Panc1 (cell line): ENCODE results near the gene TCF15. TPM values are rescaled to one million over a fixed set of nuclear protein-coding genes. Genes with fewer than 3 reads are reported as not detected.

Experiments
- ATAC-seq: fragments of 200-7000 bp; cut with Tn5 transposase; 2 replicates; pipeline ENCODE4 v1.9.1; 2020; ENCODE audit warnings: mild to moderate bottlenecking, moderate library complexity
- Bru-seq: library from RNA; stranded (reverse); fragments of 400-500 nt; gene quantifications from one replicate; lab custom pipeline; 2021; lab: Mats Ljungman, UMichigan
- BruChase-seq, 2 experiments: library from RNA; stranded (reverse); fragments of 400-500 nt; gene quantifications; one replicate each; lab custom pipeline; 2021; lab: Mats Ljungman, UMichigan
- BruUV-seq: library from RNA; stranded (reverse); fragments of 400-500 nt; replicated peaks from 2 replicates; lab custom pipeline; 2021; lab: Mats Ljungman, UMichigan
- CTCF ChIA-PET: fragments of 300-600 bp; sonication (Branson Sonifier 250); formaldehyde crosslinking; loops from one replicate; lab custom pipeline; 2022; ENCODE audit warnings: antibody characterized with exemption; lab: Charles Lee
- POLR2A ChIA-PET: fragments of 300-600 bp; sonication (Branson Sonifier 250); formaldehyde crosslinking; loops from one replicate; lab custom pipeline; 2022; ENCODE audit warnings: antibody characterized with exemption; lab: Charles Lee
- DNase-seq: peaks from one replicate; pipeline ENCODE4 v3.0.0-alpha.2; 2010; ENCODE audit warnings: low read depth, low spot score
- H3K27ac ChIP-seq: 2 replicates; pipeline ENCODE4 v1.5.1; 2011; ENCODE audit warnings: mild to moderate bottlenecking, low read length, inconsistent platforms
- H3K27me3 ChIP-seq: fragments of 200-500 bp; sonication (Bioruptor generic); 2 replicates; pipeline ENCODE4 v1.6.0; 2014; ENCODE audit warnings: low read length, inconsistent platforms; ENCODE audit not compliant: control insufficient read depth, insufficient read depth
- H3K36me3 ChIP-seq: fragments of 200-500 bp; sonication (Bioruptor generic); 2 replicates; pipeline ENCODE4 v1.5.1; 2014; ENCODE audit warnings: inconsistent platforms, mild to moderate bottlenecking, low read length, moderate library complexity; ENCODE audit not compliant: control insufficient read depth, insufficient read depth
- H3K4me1 ChIP-seq: 2 replicates; pipeline ENCODE4 v1.5.1; 2011; ENCODE audit warnings: inconsistent platforms, mild to moderate bottlenecking, low read length, moderate library complexity; ENCODE audit not compliant: control insufficient read depth, insufficient read depth
- H3K4me3 ChIP-seq, 2 experiments: 2 replicates each; pipeline ENCODE4 v1.5.1; 2011 to 2012; ENCODE audit warnings: low read depth in 2 of 2, low read length in 2 of 2, mild to moderate bottlenecking in 2 of 2, inconsistent platforms in 1 of 2, moderate library complexity in 1 of 2
- H3K9me3 ChIP-seq: fragments of 200-500 bp; sonication (Bioruptor generic); 2 replicates; pipeline ENCODE4 v1.5.1; 2014; ENCODE audit warnings: low read depth, mild to moderate bottlenecking, inconsistent platforms, low read length, moderate library complexity; ENCODE audit not compliant: control insufficient read depth, insufficient read depth
- POLR2AphosphoS5 ChIP-seq: IDR thresholded peaks from 2 replicates; pipeline ENCODE4 v1.6.1; 2012; ENCODE audit warnings: mild to moderate bottlenecking, low read depth, low read length, moderate library complexity
- REST ChIP-seq, 2 experiments: IDR thresholded peaks; 2 replicates each; pipeline ENCODE4 v1.6.1; 2011 to 2012; ENCODE audit warnings: low read depth in 2 of 2, control low read depth in 1 of 2, low read length in 1 of 2, mild to moderate bottlenecking in 1 of 2, moderate library complexity in 1 of 2; ENCODE audit not compliant: insufficient read depth in 1 of 2
- SIN3A ChIP-seq: IDR thresholded peaks from 2 replicates; pipeline ENCODE4 v1.6.1; 2012; ENCODE audit warnings: low read depth, mild to moderate bottlenecking, low read length, moderate library complexity, borderline replicate concordance; ENCODE audit not compliant: insufficient read depth
- TCF7L2 ChIP-seq: IDR thresholded peaks from 2 replicates; pipeline ENCODE4 v1.6.1; 2011; ENCODE audit warnings: mild to moderate bottlenecking, low read depth, low read length, inconsistent platforms
- in situ Hi-C: cut with HindIII; loops from 2 replicates; pipeline ENCODE4 v1.10.0; 2016; ENCODE audit warnings: low sequenced_read_pairs, low pct_unique_long_range_greater_than_20kb
- intact Hi-C: fragments of 100-400 bp; cut with micrococcal nuclease; formaldehyde crosslinking; loops from one replicate; pipeline ENCODE4 v1.10.0; 2022; ENCODE audit not compliant: unreplicated experiment
- long read RNA-seq: library from polyadenylated mRNA; unstranded; transcript quantifications from one replicate; pipeline ENCODE4 v2.0.0, GENCODE V29; 2021; ENCODE audit not compliant: unreplicated experiment
- polyA plus RNA-seq: library from polyadenylated mRNA; unstranded; fragments of >200 nt; gene quantifications from one replicate; pipeline ENCODE4 v1.2.1, GENCODE V29; 2012; ENCODE audit warnings: missing spikeins; ENCODE audit not compliant: insufficient read length
- total RNA-seq: library from RNA; stranded (reverse); gene quantifications from one replicate; pipeline ENCODE4 v1.2.1, GENCODE V29; 2021; ENCODE audit not compliant: unreplicated experiment
- TF ChIP-seq, protein P1 (sequence below): fragments of 450-650 bp; IDR thresholded peaks from 2 replicates; pipeline ENCODE4 v1.5.1; 2017; ENCODE audit warnings: mild to moderate bottlenecking

Gene TCF15
- not detected for total RNA-seq
- not detected for polyA plus RNA-seq
- not detected for Bru-seq, nascent RNA
- BruChase-seq, experiment 1, labeled RNA remaining after a 2-hour chase = not detected
- BruChase-seq, experiment 2, labeled RNA remaining after a 6-hour chase = not detected
- long read RNA-seq = 0 reads

- no peak for ATAC-seq
- Histone ChIP-seq H3K9me3 (no peaks in the 10 kb centered on the region), H3K4me3 (no peak within 1 kb of the TSS), H3K27ac (no peak within 1 kb of the TSS), H3K4me1 (no peaks in the 10 kb centered on the region), H3K36me3 (no peaks in the 10 kb centered on the region), H3K27me3 (no peaks in the 10 kb centered on the region)
- BruUV-seq = no TSS peak
- no peak for DNase-seq
- in situ Hi-C loops = no loop called here
- TF ChIP-seq POLR2AphosphoS5 = no peak
- no peak for TF ChIP-seq REST (IDR thresholded peaks at IDR 0.05; ENCODE audit: insufficient read depth in 1 of 2, low read depth in 2 of 2, low read length in 1 of 2)
- TF ChIP-seq TCF7L2 = no peak
- TF ChIP-seq, protein P1, sequence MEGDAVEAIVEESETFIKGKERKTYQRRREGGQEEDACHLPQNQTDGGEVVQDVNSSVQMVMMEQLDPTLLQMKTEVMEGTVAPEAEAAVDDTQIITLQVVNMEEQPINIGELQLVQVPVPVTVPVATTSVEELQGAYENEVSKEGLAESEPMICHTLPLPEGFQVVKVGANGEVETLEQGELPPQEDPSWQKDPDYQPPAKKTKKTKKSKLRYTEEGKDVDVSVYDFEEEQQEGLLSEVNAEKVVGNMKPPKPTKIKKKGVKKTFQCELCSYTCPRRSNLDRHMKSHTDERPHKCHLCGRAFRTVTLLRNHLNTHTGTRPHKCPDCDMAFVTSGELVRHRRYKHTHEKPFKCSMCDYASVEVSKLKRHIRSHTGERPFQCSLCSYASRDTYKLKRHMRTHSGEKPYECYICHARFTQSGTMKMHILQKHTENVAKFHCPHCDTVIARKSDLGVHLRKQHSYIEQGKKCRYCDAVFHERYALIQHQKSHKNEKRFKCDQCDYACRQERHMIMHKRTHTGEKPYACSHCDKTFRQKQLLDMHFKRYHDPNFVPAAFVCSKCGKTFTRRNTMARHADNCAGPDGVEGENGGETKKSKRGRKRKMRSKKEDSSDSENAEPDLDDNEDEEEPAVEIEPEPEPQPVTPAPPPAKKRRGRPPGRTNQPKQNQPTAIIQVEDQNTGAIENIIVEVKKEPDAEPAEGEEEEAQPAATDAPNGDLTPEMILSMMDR = no peak
- no peak for TF ChIP-seq SIN3A
- intact Hi-C loops = no loop called here
- POLR2A ChIA-PET = interaction anchor here (0.6 kb wide), 1 partner anchor 13 kb away, joined by 7 read pairs; no protein-coding TSS in a partner anchor
- CTCF ChIA-PET = no interaction called here
Observed at GRCh38 chr20:610130-611046, at the start of gene TCF15. Gene TCF15 (minus strand): TSS chr20:610309. CDS start chr20:610237, 72 bp downstream.

- Histone ChIP-seq H3K4me1 (peaks cover 3% of the 10 kb centered on the region; the same call in 1 of the 2 replicates), H3K27me3 (peaks cover 4% of the 10 kb centered on the region; the same call in 1 of the 2 replicates), H3K27ac (no peak overlapping the region), H3K36me3 (no peaks in the 10 kb centered on the region), H3K9me3 (no peaks in the 10 kb centered on the region), H3K4me3 (no peak overlapping the region)
- CTCF ChIA-PET = no interaction called here
- intact Hi-C loops = no loop called here
- DNase-seq (no peak), ATAC-seq (no peak)
- no TSS peak for BruUV-seq
- TF ChIP-seq REST (IDR thresholded peaks at IDR 0.05; ENCODE audit: insufficient read depth in 1 of 2, low read depth in 2 of 2, low read length in 1 of 2) = no peak
- TF ChIP-seq, protein P1 = no peak
- TF ChIP-seq POLR2AphosphoS5 = no peak
- TF ChIP-seq SIN3A = no peak
- TF ChIP-seq TCF7L2 = no peak
- POLR2A ChIA-PET = no interaction called here
- in situ Hi-C loops = no loop called here
Observed at GRCh38 chr20:658731-659291, 48.7 kb upstream of the TCF15 start.
